Left ventricle myocardium inferior (tissue), 1 donor: ENCODE results near the gene IL1RAPL1. TPM values are rescaled to one million over a fixed set of nuclear protein-coding genes. Genes with fewer than 3 reads are reported as not detected.
A peak's percentile ranks its signal among the peaks of the same experiment; 100 is the strongest.

Source experiments
- DNase-seq: peaks from one replicate; pipeline ENCODE4 v3.0.0-alpha.2; 2020
- H3K27ac ChIP-seq: fragments of 200-600 bp; replicated peaks from 2 replicates; pipeline ENCODE4 v1.8.0; 2021
- H3K27me3 ChIP-seq: fragments of 200-600 bp; 2 replicates; pipeline ENCODE4 v1.8.0; 2021; ENCODE audit warnings: low read depth
- H3K36me3 ChIP-seq: fragments of 200-600 bp; 2 replicates; pipeline ENCODE4 v1.8.0; 2021
- H3K4me1 ChIP-seq: fragments of 200-600 bp; 2 replicates; pipeline ENCODE4 v1.8.0; 2021
- H3K4me3 ChIP-seq: fragments of 200-600 bp; 2 replicates; pipeline ENCODE4 v1.8.0; 2021; ENCODE audit warnings: mild to moderate bottlenecking, moderate library complexity
- H3K9me3 ChIP-seq: fragments of 200-600 bp; replicated peaks from 2 replicates; pipeline ENCODE4 v1.8.0; 2021
- CTCF ChIP-seq: fragments of 200-600 bp; IDR thresholded peaks from 2 replicates; pipeline ENCODE4 v1.8.0; 2021; ENCODE audit warnings: antibody characterized with exemption, mild to moderate bottlenecking, borderline replicate concordance
- intact Hi-C: fragments of 100-400 bp; cut with micrococcal nuclease; formaldehyde crosslinking; loops from one replicate; pipeline ENCODE4 v1.11.0; 2022
- total RNA-seq: library from RNA; stranded (reverse); fragmentation: NEBNext Ultra II Directional; extraction: Animal tissue kit (Norgen Biotek cat#: 25700); gene quantifications from one replicate; pipeline ENCODE4 v1.2.1, GENCODE V29; 2021
- donor health status: DM: no; HTN: yes; CAD: no; lungs with severe emphysema.

Gene IL1RAPL1
- total RNA-seq, 1 donor from 2014 or later, result 1.9 TPM

GRCh38 chrX:28585767-28586166 is 1.5 kb upstream of the IL1RAPL1 start:
- DNase-seq, result no peak
- Histone ChIP-seq H3K9me3 (no peaks in the 10 kb centered on the region), H3K4me1 (no peaks in the 10 kb centered on the region), H3K4me3 (peak overlapping the region; percentile 66), H3K27me3 (no peaks in the 10 kb centered on the region), H3K27ac (peak overlapping the region; percentile 68), H3K36me3 (no peaks in the 10 kb centered on the region)
- no peak for TF ChIP-seq CTCF
- intact Hi-C loops, result loop anchor here (10.0 kb wide), 1 partner anchor 459 kb away; no protein-coding TSS in a partner anchor

- Histone ChIP-seq H3K27me3 (no peaks in the 10 kb centered on the region), H3K4me1 (no peaks in the 10 kb centered on the region), H3K9me3 (no peaks in the 10 kb centered on the region), H3K27ac (peak overlapping the region; percentile 68), H3K4me3 (peak overlapping the region; percentile 66), H3K36me3 (no peaks in the 10 kb centered on the region)
- DNase-seq, result peak; percentile 19
- TF ChIP-seq CTCF, result no peak
- intact Hi-C loops, result loop anchor here (10.0 kb wide), 1 partner anchor 459 kb away; no protein-coding TSS in a partner anchor
Measured at GRCh38 chrX:28586286-28586685, 960 bp upstream of the IL1RAPL1 start.

GRCh38 chrX:28589046-28589445 is 1.8 kb downstream of the IL1RAPL1 start:
- Histone ChIP-seq H3K27ac (peak overlapping the region; percentile 70), H3K27me3 (no peaks in the 10 kb centered on the region), H3K4me3 (peak overlapping the region; percentile 66), H3K36me3 (no peaks in the 10 kb centered on the region), H3K9me3 (no peaks in the 10 kb centered on the region), H3K4me1 (peaks cover 5% of the 10 kb centered on the region)
- TF ChIP-seq CTCF, result no peak
- intact Hi-C loops, result loop anchor here (10.0 kb wide), 1 partner anchor 456 kb away; no protein-coding TSS in a partner anchor
- DNase-seq, result no peak

- intact Hi-C loops, result no loop called here
- H3K27ac ChIP-seq, result peak overlapping the region; percentile 70
Measured at GRCh38 chrX:28590396-28590795, 3.1 kb downstream of the IL1RAPL1 start.

GRCh38 chrX:28591542-28591941 is 4.3 kb downstream of the IL1RAPL1 start:
- Histone ChIP-seq H3K36me3 (no peaks in the 10 kb centered on the region), H3K4me3 (peak overlapping the region; percentile 66), H3K27ac (peak overlapping the region; percentile 70), H3K4me1 (peaks cover 5% of the 10 kb centered on the region), H3K27me3 (no peaks in the 10 kb centered on the region), H3K9me3 (no peaks in the 10 kb centered on the region)
- intact Hi-C loops, result no loop called here
- TF ChIP-seq CTCF, result no peak
- no peak for DNase-seq

More at GRCh38 chrX:28590396-28590795, 3.1 kb downstream of the IL1RAPL1 start:
- DNase-seq, result no peak
- peak; percentile 43 for TF ChIP-seq CTCF
- no peaks in the 10 kb centered on the region for H3K9me3 ChIP-seq
- H3K36me3 ChIP-seq, result no peaks in the 10 kb centered on the region
- no peaks in the 10 kb centered on the region for H3K27me3 ChIP-seq
- H3K4me1 ChIP-seq, result peaks cover 5% of the 10 kb centered on the region
- peak overlapping the region; percentile 66 for H3K4me3 ChIP-seq
